ENCODE results near the gene NEK9.

NEK9 gene

DNA sequence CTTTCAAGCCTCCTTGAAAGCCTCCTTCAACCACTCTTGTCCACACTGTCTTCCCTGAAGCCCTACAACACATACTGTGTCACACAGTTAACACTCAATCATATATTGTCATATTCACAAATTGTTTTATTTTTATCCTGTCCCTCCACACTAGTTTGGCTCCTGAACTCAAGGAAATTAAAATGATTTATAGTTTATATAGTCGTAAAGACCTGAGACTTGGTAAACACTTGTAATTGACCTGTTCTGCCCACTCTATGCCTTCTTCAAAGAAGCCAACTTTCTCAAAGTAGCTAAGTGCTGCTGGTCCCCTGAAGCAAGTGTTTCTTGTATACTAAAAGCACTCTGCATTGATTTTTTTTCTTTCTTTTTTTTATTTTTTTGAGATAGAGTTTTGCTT is 15.6 kb upstream of the NEK9 start:
- TF ChIP-seq CTCF (IDR thresholded peaks at IDR 0.05), result no peak

DNA sequence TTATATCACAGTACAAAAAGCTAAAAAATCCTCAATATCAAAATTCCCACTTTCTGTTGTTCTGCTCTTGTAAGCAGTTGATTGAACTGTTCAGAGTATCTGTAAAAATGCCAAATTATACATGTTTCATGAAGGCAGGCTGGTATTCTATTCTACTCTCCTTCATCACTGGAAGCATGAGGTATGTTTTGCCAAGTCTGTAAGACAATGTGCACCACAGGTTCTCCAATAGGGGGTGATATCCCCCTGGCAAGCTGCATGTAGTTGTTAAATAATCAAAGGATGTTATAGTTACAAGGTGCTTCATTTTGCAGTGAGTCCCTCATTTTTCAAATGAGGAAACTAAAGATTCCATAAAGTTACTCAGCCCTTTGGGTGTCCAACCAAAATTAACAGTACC is 15.1 kb upstream of the NEK9 start:
- TF ChIP-seq CTCF (IDR thresholded peaks at IDR 0.05), result peak; percentile 31; the same call in 1 of the 2 replicates

DNA sequence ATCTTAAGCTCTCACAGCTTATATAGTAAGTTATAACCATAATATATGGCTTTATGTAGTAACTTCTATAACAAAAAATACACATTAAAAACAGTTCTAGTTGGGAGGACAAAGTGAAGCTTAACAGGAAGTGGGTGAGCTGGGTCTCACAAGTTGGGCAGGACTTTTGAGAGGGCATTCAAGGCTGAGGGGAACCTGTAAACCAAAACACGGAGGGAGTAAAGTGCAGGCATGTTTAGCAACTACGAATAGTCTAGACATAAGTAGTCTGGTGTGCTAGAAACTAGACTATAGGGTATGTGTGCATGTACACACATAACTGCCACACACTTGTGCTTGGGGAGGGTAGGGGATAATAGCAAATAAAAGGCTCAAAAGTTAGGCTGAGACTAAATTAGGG is 14.2 kb upstream of the NEK9 start:
- TF ChIP-seq CTCF (IDR thresholded peaks at IDR 0.05), result no peak

- TF ChIP-seq CTCF (IDR thresholded peaks at IDR 0.05), result no peak
These were observed 13.8 kb upstream of the NEK9 start for GRCh38 chr14:75140620-75141019.

DNA sequence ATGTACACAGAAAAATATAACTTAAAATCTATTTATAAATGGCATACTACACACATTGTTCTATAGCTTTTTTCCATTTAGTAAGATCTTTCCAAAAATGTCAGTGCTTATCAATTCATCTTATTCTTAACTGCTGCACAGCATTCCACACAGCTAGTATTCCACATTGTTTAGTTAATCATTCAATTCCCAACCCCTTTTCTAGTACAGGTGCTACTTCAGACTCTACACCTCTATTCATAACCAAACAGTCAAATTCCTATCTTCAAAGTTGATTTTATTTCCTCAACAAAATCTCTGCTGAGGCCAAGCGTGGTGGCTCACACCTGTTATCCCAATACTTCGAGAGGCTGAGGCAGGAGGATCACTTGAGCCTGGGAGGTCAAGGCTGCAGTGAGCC is 12.3 kb upstream of the NEK9 start:
- no peak for TF ChIP-seq CTCF (IDR thresholded peaks at IDR 0.05)

DNA sequence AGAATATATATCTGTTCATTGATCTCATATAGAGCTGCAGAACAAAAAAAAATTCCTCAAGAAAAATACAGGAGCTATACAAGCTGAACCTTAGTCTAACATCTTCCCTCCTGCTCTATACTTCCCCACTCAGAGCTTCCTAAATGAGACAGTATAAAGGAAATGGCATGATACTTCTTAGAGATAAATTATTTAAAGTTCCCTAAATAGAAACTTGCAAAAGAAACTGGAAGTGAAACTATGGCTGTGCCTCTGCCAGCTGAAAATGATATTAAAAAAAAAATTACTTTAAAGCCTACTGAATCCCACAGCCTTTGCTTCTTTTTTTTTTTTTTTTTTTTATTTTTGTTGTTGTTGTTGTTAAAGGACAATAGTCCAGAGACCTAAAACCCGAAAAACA is 11.6 kb upstream of the NEK9 start:
- TF ChIP-seq CTCF (IDR thresholded peaks at IDR 0.05), result no peak

- TF ChIP-seq CTCF (IDR thresholded peaks at IDR 0.05), result no peak
These were observed 7.8 kb upstream of the NEK9 start for GRCh38 chr14:75134644-75135043.

DNA sequence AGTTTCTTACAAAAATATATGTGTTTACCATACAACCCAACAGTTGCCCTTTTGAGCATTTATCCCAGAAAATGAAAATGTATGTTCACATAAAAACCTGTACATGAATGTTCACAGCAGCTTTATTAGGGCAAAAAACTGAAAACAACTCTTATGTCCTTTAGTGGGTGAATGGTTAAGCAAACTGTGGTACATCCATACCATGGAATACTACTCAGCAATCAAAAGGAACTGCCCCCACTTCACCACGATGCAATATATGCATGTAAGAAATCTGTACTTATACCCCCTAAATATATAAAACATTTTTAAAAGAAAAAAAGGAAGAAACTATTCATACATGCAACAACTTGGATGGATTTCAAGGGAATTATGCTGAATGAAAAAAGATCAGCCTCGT is 6.7 kb upstream of the NEK9 start:
- TF ChIP-seq CTCF (IDR thresholded peaks at IDR 0.05), result no peak

Data from LNCAP (cell line).